ENCODE results near the gene SEMA5A. TPM values are rescaled to one million over a fixed set of nuclear protein-coding genes. Genes with fewer than 3 reads are reported as not detected.

The SEMA5A gene
- total and polyA plus RNA-seq, 2 of the 8 experiments (the other 6 are each of a cell fraction or from before 2014, with no cell fraction given): 5.3 to 8.9 TPM

GRCh38 chr5:9564752-9565151 lies 18.9 kb upstream of the SEMA5A start:
- H4K5ac ChIP-seq (ENCODE audit: insufficient read length, low read depth, low read length): no peak overlapping the region
- H3K27ac ChIP-seq (ENCODE audit: low read depth, low read length): no peak overlapping the region
- H2BK120ac ChIP-seq (replicated peaks; ENCODE audit: low read depth, low read length): no peak overlapping the region
- no peaks in the 10 kb centered on the region for H3K27me3 ChIP-seq (replicated peaks in 1 of 4; ENCODE audit: control insufficient read depth in 3 of 4, extremely low read depth in 1 of 4, insufficient read depth in 3 of 4, low read length in 3 of 4)
- no peak overlapping the region for H2AK5ac ChIP-seq (ENCODE audit: low read depth, low read length)
- no peak overlapping the region for H2AFZ ChIP-seq (ENCODE audit: low read length)
- TF ChIP-seq GABPA (IDR thresholded peaks at IDR 0.05; ENCODE audit: borderline replicate concordance, insufficient read depth, low read length) (no peak), ZNF274 (IDR thresholded peaks at IDR 0.05; ENCODE audit: borderline replicate concordance, extremely low read depth, low read length) (no peak), SP1 (IDR thresholded peaks at IDR 0.05; ENCODE audit: low read depth, low read length) (no peak), HDAC2 (IDR thresholded peaks at IDR 0.05; ENCODE audit: borderline replicate concordance in 1 of 2, low read depth in 2 of 2, low read length in 2 of 2) (no peak), KDM4A (IDR thresholded peaks at IDR 0.05; ENCODE audit: low read depth, low read length, severe bottlenecking) (no peak), SIRT6 (IDR thresholded peaks at IDR 0.05; ENCODE audit: low read length) (no peak), NANOG (IDR thresholded peaks at IDR 0.05; ENCODE audit: insufficient read depth, low read depth, low read length, poor library complexity, severe bottlenecking) (no peak), EZH2 (IDR thresholded peaks at IDR 0.05; ENCODE audit: low read depth, low read length, severe bottlenecking) (no peak)
- H3K4me2 ChIP-seq (ENCODE audit: insufficient read depth in 1 of 2, low read depth in 2 of 2, low read length in 2 of 2): no peak overlapping the region
- DNase-seq (ENCODE audit: low read depth in 1 of 2, low spot score in 2 of 2): no peak
- H3K79me1 ChIP-seq (ENCODE audit: low read depth, low read length): no peaks in the 10 kb centered on the region; the same call in 1 of the 2 replicates
- H2BK20ac ChIP-seq (ENCODE audit: low read length): no peak overlapping the region
- H3K4ac ChIP-seq (replicated peaks; ENCODE audit: insufficient read length, low read depth, low read length): no peak overlapping the region
- H3K36me3 ChIP-seq (ENCODE audit: control insufficient read depth in 2 of 4, insufficient read depth in 4 of 4, low read length in 3 of 4): no peaks in the 10 kb centered on the region
- WGBS, 2 experiments (ENCODE audit: extremely low coverage in 1 of 2, insufficient coverage in 1 of 2, insufficient read length in 1 of 2, insufficient replicate concordance in 2 of 2, low coverage in 1 of 2, low lambda C conversion rate in 2 of 2, missing lambda C conversion rate in 1 of 2): 90% methylated on average over 4 of the region's 4 CpGs; no CpG with 5 or more reads in 1 of the 2 experiments
- CTCF ChIA-PET (ENCODE audit: partially characterized antibody): interaction anchor here (1.1 kb wide), 1 partner anchor 21 kb away, joined by 3 read pairs; no protein-coding TSS in a partner anchor
- H4K20me1 ChIP-seq (replicated peaks in 1 of 2; ENCODE audit: control insufficient read depth in 1 of 2, insufficient read depth in 2 of 2, low read length in 2 of 2): no peaks in the 10 kb centered on the region
- H3K4me3 ChIP-seq (ENCODE audit: extremely low read depth in 1 of 4, insufficient read depth in 2 of 4, low read depth in 3 of 4, low read length in 4 of 4): no peak overlapping the region
- no peak overlapping the region for H3K56ac ChIP-seq (replicated peaks; ENCODE audit: insufficient read length, low read depth, low read length)
- H3K9me3 ChIP-seq (ENCODE audit: insufficient read depth in 2 of 2, low read depth in 1 of 2, low read length in 1 of 2): no peaks in the 10 kb centered on the region
- POLR2A ChIA-PET (ENCODE audit: partially characterized antibody): no interaction called here
- no peak overlapping the region for H4K91ac ChIP-seq (replicated peaks; ENCODE audit: insufficient read length, low read length)
- no peak overlapping the region for H2BK15ac ChIP-seq (ENCODE audit: low read length)
- H2BK12ac ChIP-seq (ENCODE audit: low read depth, low read length): no peak overlapping the region
- no peak overlapping the region for H3K14ac ChIP-seq (ENCODE audit: insufficient read length)
- no peaks in the 10 kb centered on the region for H3K23me2 ChIP-seq (ENCODE audit: low read depth, low read length)
- no peak for FAIRE-seq
- no peak overlapping the region for H3K18ac ChIP-seq (ENCODE audit: extremely low read depth, low read length)
- no peak overlapping the region for H3K23ac ChIP-seq (ENCODE audit: insufficient read length)
- no peaks in the 10 kb centered on the region; a peak in 1 of 7 replicates for H3K4me1 ChIP-seq (replicated peaks in 1 of 4; ENCODE audit: control insufficient read depth in 3 of 4, insufficient read depth in 4 of 4, low read length in 3 of 4)
- H3K9ac ChIP-seq (replicated peaks in 1 of 4; ENCODE audit: extremely low read depth in 1 of 4, low read depth in 3 of 4, low read length in 3 of 4): no peak overlapping the region
- H4K8ac ChIP-seq (ENCODE audit: extremely low read depth, insufficient read depth, low read length): no peak overlapping the region
- H3K79me2 ChIP-seq (ENCODE audit: control insufficient read depth in 1 of 2, insufficient read depth in 2 of 2, low read length in 2 of 2): no peaks in the 10 kb centered on the region
- no peak overlapping the region for H2BK5ac ChIP-seq (ENCODE audit: low read depth, low read length)

All from H1 (cell line).